Left forelimb (tissue), 1 donor: ENCODE measurements around the gene CSNK1G1.
"Not testable (repeated sequence)": the region's sequence is repeated elsewhere in the genome, so short reads cannot be mapped to it uniquely, and the experiment has no call there.

Experiments used
- DNase-seq: peaks from one replicate; pipeline ENCODE4 v3.0.0-alpha.2; 2018; ENCODE audit warnings: low spot score

CSNK1G1 gene

DNA sequence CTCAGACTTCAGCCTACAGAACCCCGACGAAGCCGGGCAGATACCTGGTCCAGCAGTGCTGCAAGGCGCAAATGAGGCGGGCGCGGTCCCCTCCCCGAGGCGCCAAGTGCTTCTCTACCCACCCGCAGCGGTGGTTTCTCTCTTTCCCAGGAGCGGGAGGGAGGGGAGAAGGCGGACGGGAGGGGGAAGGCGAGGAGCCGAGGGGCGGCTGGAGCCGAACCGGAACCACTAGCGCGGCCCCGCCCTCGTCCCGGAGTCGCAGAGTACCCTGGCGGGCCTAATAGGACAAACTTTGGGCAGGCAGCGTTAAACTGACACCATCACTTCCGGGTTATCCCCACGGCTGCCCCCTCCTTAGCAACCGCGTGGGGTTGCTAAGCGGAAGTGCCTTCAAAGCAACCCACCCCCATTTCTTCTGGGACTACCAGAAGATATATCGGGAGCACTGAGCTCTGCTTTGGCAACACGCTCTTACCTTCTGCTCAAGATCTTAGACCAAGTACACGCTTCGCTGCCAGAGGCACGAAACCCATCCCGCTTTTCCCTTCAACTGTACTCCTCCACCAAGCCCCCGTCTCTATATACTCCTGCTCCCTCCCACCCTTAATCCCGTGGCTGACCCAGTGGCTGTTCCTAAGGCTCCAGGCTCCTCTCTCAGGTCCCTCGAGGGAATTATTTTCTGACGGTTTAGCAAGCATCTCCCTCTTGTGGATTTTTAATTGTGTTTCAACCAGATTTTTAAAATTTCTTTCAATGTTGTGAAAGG is at the start of gene CSNK1G1:
CSNK1G1 (minus strand) TSS at position 230 of the 766 bp plus-strand sequence. CDS start 55,674 bp downstream, outside the sequence.
- DNase-seq = peak; percentile 96

DNA sequence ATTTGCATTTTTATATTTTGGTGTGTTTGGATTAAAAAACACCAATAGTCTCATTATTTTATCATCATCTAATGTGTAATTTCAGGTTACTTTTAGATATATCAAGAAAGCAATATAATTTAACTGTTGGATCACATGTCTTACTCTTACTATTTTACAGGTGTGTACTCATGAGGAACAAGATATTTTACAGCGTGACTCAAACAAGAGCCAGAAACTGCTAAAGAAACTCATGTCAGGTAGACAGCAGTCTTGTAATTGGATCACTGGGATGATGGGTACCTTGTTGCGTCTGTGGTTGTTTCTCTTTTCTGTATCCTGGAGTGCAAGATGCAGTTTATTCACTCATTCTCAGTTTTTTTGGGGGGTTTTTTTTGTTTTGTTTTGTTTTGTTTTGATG is 44.6 kb upstream of the CSNK1G1 start:
- no peak for DNase-seq

DNA sequence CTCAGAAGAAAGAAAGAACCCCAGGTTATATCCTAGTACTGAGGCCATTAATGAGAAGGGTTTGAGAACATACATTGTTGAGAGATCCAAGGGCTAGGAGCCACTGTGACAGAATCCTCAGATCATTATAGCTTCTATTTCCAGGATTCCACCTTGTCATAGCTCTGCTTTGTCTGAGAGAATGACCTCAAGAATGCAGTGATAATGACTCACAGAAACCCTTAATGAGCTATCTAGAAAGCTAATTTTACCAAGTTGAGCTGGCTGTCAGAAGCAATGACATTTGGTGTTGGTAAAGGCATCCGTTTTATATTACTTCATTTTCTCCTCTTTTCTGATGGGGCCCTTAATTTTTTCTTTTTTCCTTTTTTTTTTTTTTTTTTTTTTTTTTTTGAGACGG is 42.6 kb upstream of the CSNK1G1 start:
- DNase-seq = no peak

DNA sequence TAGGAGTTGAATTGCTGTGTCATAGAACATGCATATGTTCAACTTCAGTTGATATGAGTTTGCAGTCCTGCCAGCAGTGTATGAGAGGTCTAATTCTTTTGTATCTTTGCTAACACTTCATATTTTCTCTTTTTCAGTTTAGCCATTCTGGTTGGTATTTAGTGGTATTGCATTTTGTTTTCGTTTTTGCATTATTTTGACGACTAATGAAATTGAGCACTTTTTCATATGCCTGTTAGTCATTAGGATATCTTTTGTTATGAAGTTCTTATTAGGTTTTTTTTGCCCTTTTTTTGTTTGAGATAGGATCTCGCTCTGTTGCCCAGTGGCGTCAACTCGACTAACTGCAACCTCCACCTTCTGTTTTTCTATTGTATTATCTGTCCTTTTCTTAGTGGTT is 40.8 kb upstream of the CSNK1G1 start:
- no peak for DNase-seq

DNA sequence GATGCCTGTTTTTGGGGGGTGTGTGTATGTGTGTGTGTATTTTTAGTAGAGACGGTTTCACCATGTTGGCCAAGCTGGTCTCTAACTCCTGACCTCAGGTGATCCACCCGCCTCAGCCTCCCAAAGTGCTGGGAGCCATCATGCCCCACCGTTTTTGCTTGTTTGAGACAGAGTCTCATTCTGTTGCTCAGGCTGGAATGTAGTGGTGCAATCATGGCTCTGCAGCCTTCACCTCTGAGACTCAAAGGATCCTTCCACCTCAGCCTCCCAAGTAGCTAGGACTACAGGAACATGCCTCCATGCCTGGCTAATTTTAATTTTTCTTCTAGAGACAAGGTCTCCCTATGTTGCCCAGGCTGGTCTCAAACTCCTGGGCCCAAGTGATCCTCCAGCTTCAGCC is 36.5 kb upstream of the CSNK1G1 start:
- DNase-seq = not testable (repeated sequence)

DNA sequence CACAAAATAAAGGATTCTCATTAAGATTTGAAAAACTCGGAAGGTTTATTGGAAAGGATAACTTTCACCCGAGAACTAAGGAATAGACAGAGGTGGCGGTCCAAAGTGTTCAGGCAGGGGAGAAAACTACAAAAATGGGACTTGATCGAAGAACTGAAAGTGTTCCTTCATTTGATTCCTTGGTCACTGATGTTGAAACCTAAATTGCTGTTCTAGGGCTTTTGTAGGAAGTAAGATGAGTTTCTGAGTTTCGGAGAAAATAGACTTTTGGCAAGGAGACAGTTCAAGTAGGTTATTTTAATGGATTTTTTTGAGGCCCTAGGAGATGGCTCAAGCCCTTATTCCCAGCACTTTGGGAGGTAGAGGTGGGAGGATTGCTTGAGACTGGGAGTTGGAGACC is 33.1 kb upstream of the CSNK1G1 start:
- no peak for DNase-seq

DNA sequence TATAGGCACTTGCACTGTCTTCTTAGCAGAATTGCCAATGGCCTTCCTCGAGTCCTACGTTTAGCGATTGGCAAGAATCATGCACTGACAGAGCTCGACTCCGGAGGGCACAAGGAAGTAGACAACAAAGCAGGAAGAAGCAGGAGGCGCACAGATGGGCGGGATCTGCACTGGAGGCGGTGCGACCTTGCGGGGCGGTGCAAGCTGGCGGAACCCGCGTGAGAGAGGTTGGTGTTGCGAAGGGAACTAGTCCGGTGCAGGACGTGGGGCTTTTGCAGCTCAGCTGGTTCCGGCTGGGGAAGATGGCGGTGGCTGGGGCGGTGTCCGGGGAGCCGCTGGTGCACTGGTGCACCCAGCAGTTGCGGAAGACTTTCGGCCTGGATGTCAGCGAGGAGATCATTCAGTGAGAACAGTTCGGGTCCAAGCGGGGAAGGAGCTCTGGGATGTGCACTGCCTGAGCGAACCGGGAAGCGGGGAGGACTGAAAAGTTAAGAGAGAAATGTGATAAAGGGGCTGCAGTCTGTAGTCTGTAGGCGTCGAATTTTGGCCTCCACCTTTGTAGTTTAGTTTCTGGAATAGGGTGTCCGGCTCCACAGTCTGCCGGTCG is 31.7 kb upstream of the CSNK1G1 start, which contains the start of gene TRIP4:
TRIP4 (plus strand) TSS at position 275 of the 607 bp plus-strand sequence; CDS start at position 303, 28 bp downstream.
- DNase-seq = peak; percentile 98

DNA sequence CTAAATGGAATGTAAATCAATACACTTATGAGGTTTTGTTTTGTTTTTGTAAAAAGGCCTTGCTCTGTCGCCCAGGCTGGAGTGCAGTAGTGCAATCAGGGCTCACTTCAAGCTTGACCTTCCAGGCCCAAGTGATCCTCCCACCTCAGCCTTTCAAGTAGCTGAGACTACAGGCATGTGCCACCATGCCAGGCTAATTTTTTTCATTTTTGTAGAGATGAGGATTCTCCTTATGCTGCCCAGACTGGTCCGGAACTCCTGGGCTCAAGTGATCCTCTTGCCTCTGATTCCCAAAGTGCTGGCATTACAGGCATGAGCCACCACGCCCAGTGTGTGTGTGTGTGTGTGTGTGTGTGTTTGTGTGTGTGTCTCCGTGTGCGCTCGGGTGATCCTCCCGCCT is 30.3 kb upstream of the CSNK1G1 start:
- DNase-seq = no peak

DNA sequence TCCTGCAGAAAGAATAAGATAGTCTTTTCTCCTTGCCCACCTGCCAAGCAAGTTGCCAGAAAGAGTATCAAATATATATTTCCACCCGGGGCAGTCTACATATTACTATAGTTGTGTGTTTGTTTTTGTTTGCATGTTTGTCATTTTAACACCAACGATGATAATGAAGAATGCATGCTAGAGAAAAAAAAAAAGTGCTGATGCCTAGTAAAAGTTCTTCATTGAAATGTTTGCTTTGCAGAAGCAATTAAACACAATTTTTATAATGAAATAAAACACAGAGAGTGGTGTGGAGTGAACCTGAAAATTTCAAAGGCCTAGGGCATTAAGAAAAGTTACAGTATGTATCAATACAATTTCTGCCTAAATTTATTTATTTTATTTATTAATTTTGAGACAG is 27.8 kb upstream of the CSNK1G1 start:
- DNase-seq = no peak

DNA sequence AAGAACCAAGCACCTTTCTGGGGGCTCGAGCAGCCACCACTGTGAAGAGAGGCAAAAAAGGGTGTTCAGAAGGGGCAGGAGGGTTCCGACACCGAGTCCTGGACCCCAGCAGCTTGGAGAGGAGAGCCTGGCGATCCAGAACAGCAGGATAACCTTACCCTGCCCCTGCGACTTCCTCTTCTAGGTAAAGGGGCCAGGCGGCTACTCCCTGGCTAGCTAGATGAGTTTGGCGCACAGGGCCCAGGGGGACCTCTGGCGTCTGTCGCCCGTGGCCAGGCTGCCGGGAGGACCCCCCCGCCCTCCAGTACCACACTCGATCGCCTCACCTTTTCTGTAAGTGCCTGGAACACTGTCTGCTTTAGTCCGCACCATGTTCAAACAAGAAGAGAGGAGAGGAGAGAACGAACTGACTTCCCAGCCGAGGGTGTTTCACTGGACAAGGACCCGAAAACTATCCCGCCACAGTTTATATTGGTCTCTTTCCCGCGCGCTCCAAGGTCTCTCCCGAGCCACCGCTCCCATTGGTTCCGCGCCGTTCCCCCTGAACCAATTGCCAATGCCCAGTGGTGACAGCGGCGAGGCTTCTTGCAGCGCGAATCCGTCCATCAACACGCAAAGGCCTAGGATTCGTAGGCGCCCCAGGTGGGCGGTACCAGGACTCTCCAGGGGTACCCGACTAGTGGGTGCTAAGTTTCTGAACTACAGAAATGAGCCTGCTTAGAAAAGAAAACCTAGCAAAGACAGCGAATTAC is 25.2 kb upstream of the CSNK1G1 start, which contains the start of gene PCLAF:
PCLAF (minus strand) TSS at position 442 of the 752 bp plus-strand sequence; CDS start at position 372, 70 bp downstream.
- peak; percentile 94 for DNase-seq

DNA sequence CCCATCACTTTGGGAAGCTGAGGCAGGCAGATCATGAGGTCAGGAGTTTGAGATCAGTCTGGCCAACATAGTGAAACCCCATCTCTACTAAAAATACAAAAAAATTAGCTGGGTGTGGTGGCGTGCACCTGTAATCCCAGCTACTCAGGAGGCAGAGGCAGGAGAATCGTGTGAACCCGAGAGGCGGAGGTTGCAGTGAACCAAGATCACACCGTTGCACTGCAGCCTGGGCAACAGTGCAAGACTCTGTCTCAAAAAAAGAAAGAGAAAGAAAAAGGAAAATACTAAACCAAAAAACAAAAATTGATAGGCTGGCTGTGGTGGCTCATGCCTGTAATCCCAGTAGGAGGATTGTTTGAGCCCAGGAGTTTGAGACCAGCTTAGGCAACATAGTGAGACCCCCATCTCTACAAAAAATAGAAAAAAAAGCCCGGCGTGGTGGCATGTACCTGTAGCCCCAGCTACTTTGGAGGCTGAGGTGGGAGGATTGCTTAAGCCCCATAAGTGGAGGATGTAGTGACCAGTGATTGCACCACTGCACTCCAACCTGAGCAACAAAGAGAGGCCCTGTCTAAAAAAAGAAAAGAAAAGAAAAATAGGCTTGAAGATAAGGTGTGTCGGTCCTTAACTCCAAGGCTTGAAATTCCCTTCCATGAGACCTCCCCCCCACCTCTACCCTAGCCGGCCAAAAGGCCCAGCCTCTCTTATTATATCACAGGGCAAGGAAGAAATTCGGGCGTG is 24.3 kb upstream of the CSNK1G1 start:
- DNase-seq = not testable (repeated sequence)

DNA sequence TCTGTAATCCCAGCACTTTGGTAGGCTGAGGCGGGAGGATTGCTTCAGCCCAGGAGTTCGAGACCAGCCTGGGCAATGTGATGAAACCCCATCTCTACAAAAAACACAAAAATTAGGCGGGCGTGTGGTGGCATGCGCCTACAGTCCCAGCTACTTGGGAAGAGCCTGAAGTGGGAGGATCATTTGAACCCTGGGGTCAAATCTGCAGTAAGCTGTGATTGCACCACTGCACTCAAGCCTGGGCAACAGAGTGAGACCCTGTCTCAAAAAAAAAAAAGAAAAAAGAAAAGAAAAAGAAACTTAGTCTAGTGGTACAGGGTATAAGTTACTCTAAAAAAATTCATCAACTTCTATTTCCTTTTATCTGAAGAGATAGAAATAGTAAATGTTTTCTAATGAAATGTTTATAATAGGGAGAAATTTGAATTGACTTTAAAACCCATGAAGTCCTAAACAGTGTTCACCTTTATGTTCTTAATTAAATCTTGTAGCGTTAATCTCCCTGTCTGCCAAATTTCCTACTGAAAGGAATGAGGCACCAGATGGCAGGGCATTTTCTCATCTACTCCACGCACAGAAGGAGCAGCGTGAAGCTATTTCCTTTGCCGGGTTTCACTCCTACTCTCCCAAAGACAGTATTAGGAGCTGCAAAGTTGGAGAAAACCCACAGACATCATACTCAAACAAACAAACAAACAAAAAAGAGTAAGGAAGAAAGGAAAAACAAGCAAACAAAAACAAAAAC is 23.4 kb upstream of the CSNK1G1 start:
- DNase-seq = no peak

DNA sequence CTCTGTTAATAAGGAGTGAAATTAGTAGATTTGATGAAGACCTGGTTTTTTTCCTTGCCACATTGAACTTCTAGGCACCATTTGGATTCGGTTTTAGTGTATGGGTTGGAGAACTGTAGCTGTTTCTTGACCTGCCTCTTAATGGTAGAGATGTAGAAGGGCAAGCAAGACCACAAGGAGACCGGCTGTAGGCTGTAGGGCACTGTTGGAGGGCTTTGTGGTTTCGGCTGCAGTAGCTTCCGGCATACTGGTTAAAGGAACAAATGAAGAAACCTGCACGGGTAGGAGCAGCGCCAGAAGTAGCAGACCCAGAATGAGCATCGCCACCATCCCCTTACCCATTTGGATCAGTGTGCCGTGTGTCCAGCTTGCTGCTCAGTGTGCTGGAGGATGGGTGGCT is 17.4 kb upstream of the CSNK1G1 start:
- no peak for DNase-seq

DNA sequence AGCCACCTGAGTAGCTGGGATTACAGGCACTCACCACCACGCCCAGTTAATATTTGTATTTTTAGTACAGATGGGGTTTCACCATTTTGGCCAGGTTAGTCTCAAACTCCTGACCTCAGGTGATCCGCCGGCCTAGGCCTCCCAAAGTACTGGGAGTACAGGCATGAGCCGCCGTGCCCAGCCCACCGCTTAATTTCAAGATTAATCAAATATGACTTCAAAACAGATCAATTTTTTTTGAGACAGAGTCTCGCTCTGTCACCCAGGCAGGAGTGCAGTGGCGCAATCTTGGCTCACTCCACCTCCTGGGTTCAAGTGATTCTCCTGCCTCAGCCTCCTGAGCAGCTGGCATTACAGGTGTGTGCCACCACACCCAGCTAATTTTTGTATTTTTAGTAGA is 15.4 kb upstream of the CSNK1G1 start:
- DNase-seq = not testable (repeated sequence)

DNA sequence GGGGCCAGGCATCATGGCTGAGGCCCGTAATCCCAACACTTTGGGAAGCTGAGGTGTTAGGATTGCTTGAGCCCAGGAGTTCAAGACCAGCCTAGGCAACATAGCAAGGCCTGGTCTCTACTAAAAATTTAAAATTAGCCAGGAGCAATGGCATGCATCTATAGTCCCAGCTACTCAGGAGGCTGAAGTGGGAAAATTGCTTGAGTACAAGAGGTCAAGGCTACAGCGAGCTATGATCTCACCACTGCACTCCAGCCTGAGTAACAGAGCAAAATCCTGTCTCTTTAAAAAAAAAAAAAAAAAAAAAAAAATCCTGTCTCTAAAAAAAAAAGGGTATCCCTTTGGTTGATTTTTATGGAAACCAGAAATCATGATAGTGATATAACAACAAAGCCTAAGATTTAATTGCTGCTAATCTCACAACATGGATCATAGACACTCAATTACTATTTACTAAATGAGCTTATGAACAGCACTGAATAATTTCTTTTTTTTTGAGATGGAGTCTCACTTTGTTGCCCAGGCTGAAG is 13.2 kb upstream of the CSNK1G1 start:
- no peak for DNase-seq

DNA sequence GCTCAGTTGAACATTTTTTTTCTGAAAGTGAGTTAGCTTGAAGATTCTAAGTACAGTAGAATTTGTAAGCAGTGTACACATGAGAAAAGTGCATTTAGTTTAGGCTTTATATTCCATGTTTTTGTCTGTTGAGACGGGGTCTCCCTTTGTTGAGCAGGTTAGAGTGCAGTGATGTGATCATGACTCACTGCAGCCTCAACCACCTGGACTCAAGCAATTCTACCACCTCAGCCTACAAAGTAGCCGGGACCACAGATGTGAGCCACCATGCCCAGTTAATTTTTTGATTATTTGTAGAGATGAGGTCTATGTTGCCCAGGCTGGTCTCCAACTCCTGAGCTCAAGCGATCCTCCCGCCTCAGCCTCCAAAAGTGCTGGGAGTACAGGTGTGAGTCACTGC is 5.3 kb upstream of the CSNK1G1 start:
- no peak for DNase-seq

DNA sequence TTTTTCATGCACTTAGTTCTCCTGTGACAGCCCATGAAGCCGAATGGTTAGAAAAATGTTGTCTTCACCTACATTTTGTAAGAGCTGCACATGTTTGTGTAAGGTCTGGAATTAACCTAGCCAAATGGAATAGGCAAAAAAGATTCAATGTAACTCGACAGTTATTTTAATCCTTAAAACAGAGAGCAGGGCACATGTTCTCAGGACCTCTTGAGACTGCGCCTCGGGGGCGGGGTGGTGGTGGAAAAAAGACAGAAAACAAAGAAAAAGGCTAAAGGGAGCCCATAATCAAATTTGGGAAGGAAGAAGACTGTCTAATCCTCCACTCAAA is 702 bp upstream of the CSNK1G1 start:
- no peak for DNase-seq

DNA sequence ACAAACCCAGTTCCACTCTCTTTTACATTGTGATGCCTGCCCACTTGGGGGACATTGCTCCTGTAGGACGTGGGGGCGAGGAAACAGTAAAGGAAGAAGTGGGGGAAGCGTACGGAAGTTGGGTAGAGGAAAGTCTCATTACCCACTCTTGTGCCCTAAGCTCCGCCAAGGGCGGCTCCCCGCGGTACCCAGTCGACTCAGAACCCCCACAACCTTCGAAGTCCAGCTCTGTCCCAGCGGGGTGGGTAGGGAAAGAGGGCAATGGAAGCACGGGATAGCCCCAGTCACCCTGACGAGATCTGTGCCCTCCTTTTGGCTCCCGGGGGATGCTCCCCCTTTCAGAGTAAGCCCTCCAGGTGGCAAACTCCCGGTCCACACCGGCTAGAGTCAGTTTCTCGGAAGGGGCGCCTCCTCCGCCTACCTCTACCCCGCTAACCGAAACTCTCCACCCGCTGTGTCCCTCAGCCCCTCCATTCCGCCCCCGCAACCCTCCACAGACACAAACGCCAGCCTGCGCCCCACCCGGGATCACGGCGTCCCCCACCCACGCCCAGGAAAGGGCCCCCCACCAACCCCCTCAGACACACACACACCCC is 527 bp downstream of the CSNK1G1 start:
- no peak for DNase-seq

DNA sequence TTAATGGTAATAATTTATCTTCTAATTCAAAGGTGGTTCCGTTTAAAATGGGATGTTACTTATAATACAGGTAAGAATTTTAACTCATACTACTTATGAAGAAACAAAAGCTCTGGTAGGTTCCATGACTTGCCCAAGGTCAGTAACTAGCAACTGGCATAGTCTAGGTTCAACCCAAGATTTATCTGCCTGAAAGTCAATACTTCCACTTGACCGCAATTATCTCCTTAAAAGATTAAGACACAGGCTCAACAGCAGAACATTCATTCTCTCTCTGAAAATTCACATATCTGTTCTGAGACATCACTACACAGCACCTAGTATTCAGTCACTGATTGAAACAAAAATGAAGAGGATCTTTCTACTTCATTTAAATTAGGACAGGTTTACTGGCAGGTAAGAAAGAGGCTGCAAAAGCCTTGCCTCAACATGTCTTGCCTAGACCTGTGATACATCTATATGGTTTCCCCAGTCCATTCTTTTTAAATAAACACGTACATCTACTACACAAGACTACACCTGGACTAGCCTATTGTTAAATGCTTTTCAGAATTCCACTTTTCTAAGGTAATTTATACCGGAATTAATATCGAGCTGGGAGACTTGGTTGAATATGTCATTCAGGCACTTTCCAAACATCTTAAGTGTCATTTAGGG is 1.2 kb downstream of the CSNK1G1 start:
- no peak for DNase-seq

DNA sequence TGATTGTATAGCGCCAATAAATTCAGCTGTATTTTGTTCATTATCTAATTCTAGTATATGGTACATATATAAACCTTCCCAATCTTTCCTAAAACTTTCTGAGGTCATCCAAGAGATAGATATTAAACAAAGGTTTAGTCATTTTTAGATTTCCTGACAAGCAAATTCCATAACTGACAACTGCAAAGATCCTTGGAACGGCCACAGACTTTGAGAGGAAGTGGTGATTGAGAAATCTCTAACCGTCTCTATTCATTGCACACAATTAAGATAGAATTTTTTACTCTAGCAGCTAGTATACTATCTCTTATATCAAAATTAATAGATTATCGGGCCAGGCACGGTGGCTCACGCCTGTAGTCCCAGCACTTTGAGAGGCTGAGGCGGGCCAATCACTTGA is 4.7 kb downstream of the CSNK1G1 start:
- DNase-seq = no peak
